A673 (cell line): ENCODE measurements around the gene CACNA2D2. TPM values are rescaled to one million over a fixed set of nuclear protein-coding genes. Genes with fewer than 3 reads are reported as not detected.

Experiments
- BruUV-seq: library from RNA; stranded (reverse); fragments of 400-500 nt; replicated peaks from 2 replicates; lab custom pipeline; 2021; lab: Mats Ljungman, UMichigan
- CTCF ChIA-PET: fragments of 300-600 bp; sonication (Branson Sonifier 250); formaldehyde crosslinking; loops from one replicate; lab custom pipeline; 2022; ENCODE audit warnings: antibody characterized with exemption; lab: Charles Lee
- POLR2A ChIA-PET: fragments of 300-600 bp; sonication (Branson Sonifier 250); formaldehyde crosslinking; loops from one replicate; lab custom pipeline; 2022; ENCODE audit warnings: antibody characterized with exemption; ENCODE audit not compliant: low non-redundant PET; lab: Charles Lee
- DNase-seq: peaks from one replicate; pipeline ENCODE4 v3.0.0-alpha.2; 2015; ENCODE audit warnings: low spot score
- H3K27ac ChIP-seq: fragments of 200-600 bp; sonication (generic); 2 replicates; pipeline ENCODE4 v1.5.1; 2016; ENCODE audit warnings: mixed run types, low read depth, mild to moderate bottlenecking, mixed read lengths, antibody characterized with exemption, low read length; ENCODE audit not compliant: poor library complexity, severe bottlenecking
- H3K27me3 ChIP-seq: fragments of 200-600 bp; sonication (generic); replicated peaks from 2 replicates; pipeline ENCODE4 v1.6.1; 2017; ENCODE audit warnings: mixed run types, low read depth, mild to moderate bottlenecking, mixed read lengths, antibody characterized with exemption, low read length; ENCODE audit not compliant: insufficient read depth, poor library complexity
- H3K36me3 ChIP-seq: fragments of 200-600 bp; sonication (generic); 2 replicates; pipeline ENCODE4 v1.6.1; 2016; ENCODE audit warnings: mixed run types, mild to moderate bottlenecking, mixed read lengths, antibody characterized with exemption, low read length; ENCODE audit not compliant: insufficient read depth, poor library complexity, severe bottlenecking
- H3K4me1 ChIP-seq: fragments of 200-600 bp; sonication (generic); 2 replicates; pipeline ENCODE4 v1.6.1; 2017; ENCODE audit warnings: mixed run types, mild to moderate bottlenecking, mixed read lengths, antibody characterized with exemption, low read length; ENCODE audit not compliant: insufficient read depth, poor library complexity, severe bottlenecking
- H3K4me3 ChIP-seq: fragments of 200-600 bp; sonication (generic); 2 replicates; pipeline ENCODE4 v1.5.1; 2016; ENCODE audit warnings: low read depth, mixed run types, mild to moderate bottlenecking, mixed read lengths, low read length; ENCODE audit not compliant: poor library complexity, severe bottlenecking
- H3K9me3 ChIP-seq: fragments of 200-600 bp; sonication (generic); 2 replicates; pipeline ENCODE4 v1.6.1; 2016; ENCODE audit warnings: mixed run types, low read depth, mild to moderate bottlenecking, mixed read lengths, antibody characterized with exemption, low read length; ENCODE audit not compliant: poor library complexity, severe bottlenecking
- CTCF ChIP-seq: fragments of 300-800, 200-600 bp; sonication (generic); conservative IDR thresholded peaks from 2 replicates; pipeline ENCODE4 v1.5.1; 2017; ENCODE audit warnings: low read depth, mild to moderate bottlenecking, antibody characterized with exemption, low read length, moderate library complexity, mixed read lengths
- EZH2 ChIP-seq: fragments of 200-600 bp; sonication (generic); IDR thresholded peaks from 2 replicates; pipeline ENCODE4 v1.6.1; 2017; ENCODE audit warnings: borderline replicate concordance, low read depth, mild to moderate bottlenecking, mixed read lengths, antibody characterized with exemption, low read length; ENCODE audit not compliant: poor library complexity, severe bottlenecking
- intact Hi-C: fragments of 100-400 bp; cut with micrococcal nuclease; formaldehyde crosslinking; loops from one replicate; pipeline ENCODE4 v1.10.0; 2022; ENCODE audit not compliant: unreplicated experiment
- total RNA-seq: library from RNA; stranded (reverse); gene quantifications from 2 replicates; pipeline ENCODE4 v1.2.3, GENCODE V29; 2021

Gene CACNA2D2
- total RNA-seq, 1 experiment from 2014 or later = 0.17 TPM

GRCh38 chr3:50320853-50321335 is 182.5 kb downstream of the CACNA2D2 start:
- Histone ChIP-seq H3K27ac (peak overlapping the region; percentile 99), H3K27me3 (no peaks in the 10 kb centered on the region), H3K9me3 (no peaks in the 10 kb centered on the region), H3K4me3 (peak overlapping the region; percentile 73), H3K36me3 (no peaks in the 10 kb centered on the region), H3K4me1 (peaks cover 3% of the 10 kb centered on the region)
- CTCF ChIA-PET = interaction anchor here (0.6 kb wide), 3 partner anchors 15 to 83 kb away, joined by 6 to 9 read pairs (median 6); no protein-coding TSS in a partner anchor
- no peak for TF ChIP-seq CTCF
- TF ChIP-seq EZH2 = no peak
- POLR2A ChIA-PET = no interaction called here
- BruUV-seq = no TSS peak
- intact Hi-C loops = no loop called here
- DNase-seq = peak; percentile 64

- TF ChIP-seq CTCF (no peak), EZH2 (no peak)
- Histone ChIP-seq H3K9me3 (no peaks in the 10 kb centered on the region), H3K27me3 (no peaks in the 10 kb centered on the region), H3K4me1 (peaks cover 3% of the 10 kb centered on the region), H3K4me3 (peak overlapping the region; percentile 73), H3K36me3 (no peaks in the 10 kb centered on the region), H3K27ac (peak overlapping the region; percentile 99)
- no peak for DNase-seq
- ChIA-PET POLR2A (no interaction called here), CTCF (no interaction called here)
- BruUV-seq = no TSS peak
- intact Hi-C loops = no loop called here
Observed at GRCh38 chr3:50319894-50320625, 183.4 kb downstream of the CACNA2D2 start.

- H3K36me3 ChIP-seq = no peaks in the 10 kb centered on the region
- peaks cover 3% of the 10 kb centered on the region for H3K4me1 ChIP-seq
Observed at GRCh38 chr3:50319181-50319893, 184.1 kb downstream of the CACNA2D2 start.

More at GRCh38 chr3:50319181-50319893, 184.1 kb downstream of the CACNA2D2 start:
- H3K9me3 ChIP-seq = no peaks in the 10 kb centered on the region
- TSS peak; percentile 30 for BruUV-seq
- ChIA-PET CTCF (no interaction called here), POLR2A (no interaction called here)
- H3K27ac ChIP-seq = no peak overlapping the region
- DNase-seq = no peak
- no peak overlapping the region for H3K4me3 ChIP-seq
- intact Hi-C loops = no loop called here
- TF ChIP-seq CTCF = no peak
- TF ChIP-seq EZH2 = no peak
- H3K27me3 ChIP-seq = no peaks in the 10 kb centered on the region
